K562 (cell line): ENCODE results near the gene SRPK3. TPM values are rescaled to one million over a fixed set of nuclear protein-coding genes. Genes with fewer than 3 reads are reported as not detected.

Experiments
- ATAC-seq: fragments of 200-7000 bp; cut with Tn5 transposase; 3 replicates; pipeline ENCODE4 v1.9.1; 2020; ENCODE audit warnings: moderate library complexity
- BruUV-seq: library from RNA; stranded (reverse); fragments of 400-500 nt; replicated peaks from 2 replicates; lab custom pipeline; 2021; lab: Mats Ljungman, UMichigan
- CTCF ChIA-PET: fragments of 300-600 bp; formaldehyde crosslinking; extraction: SDS; loops from one replicate; lab custom pipeline; 2021; ENCODE audit warnings: low intra/inter-chr PET ratio; lab: Yijun Ruan, JAX
- POLR2A ChIA-PET: fragments of 300-600, 350-650 bp; sonication (Branson Sonifier 250); formaldehyde crosslinking; extraction: SDS; loops from one replicate; lab custom pipeline; 2021; ENCODE audit warnings: antibody characterized with exemption, inconsistent platforms; lab: Yijun Ruan, JAX
- DNase-seq, 4 experiments: peaks; one replicate each; pipeline versions ENCODE4 v3.0.0 to v3.0.0-alpha.2; 2011 to 2018; ENCODE audit warnings: low spot score in 3 of 4, mixed read lengths in 3 of 4; ENCODE audit errors: extremely low read depth in 1 of 4
- FAIRE-seq: peaks from 2 replicates; lab custom pipeline; 2011; peaks lifted over from hg19 to GRCh38; lab: Jason Lieb, UNC
- H2AFZ ChIP-seq: 2 replicates; pipeline ENCODE4 v1.6.0; 2011; ENCODE audit warnings: low read depth, low read length, control low read depth, inconsistent platforms
- H3K27ac ChIP-seq: fragments of 200-600 bp; 3 replicates; pipeline ENCODE4 v1.8.0; 2011; ENCODE audit warnings: low read depth, mild to moderate bottlenecking, control low read depth, inconsistent platforms, low read length, moderate library complexity, mixed read lengths; ENCODE audit errors: extremely low read depth
- H3K27me3 ChIP-seq, 2 experiments: fragments of 300-600 bp in 1 of 2; 2 replicates in 1 of 2; 3 replicates in 1 of 2; pipeline versions ENCODE4 v1.6.0 to v1.8.0; 2011; ENCODE audit warnings: inconsistent platforms in 2 of 2, low read length in 2 of 2, mild to moderate bottlenecking in 1 of 2, mixed read lengths in 1 of 2, moderate library complexity in 1 of 2; ENCODE audit not compliant: control insufficient read depth in 2 of 2, insufficient read depth in 2 of 2
- H3K36me3 ChIP-seq: fragments of 300-600 bp; 3 replicates; pipeline ENCODE4 v1.8.0; 2011; ENCODE audit warnings: mild to moderate bottlenecking, low read length, inconsistent platforms; ENCODE audit not compliant: control insufficient read depth, insufficient read depth
- H3K4me1 ChIP-seq, 2 experiments: fragments of 200-600 bp in 1 of 2; replicated peaks in 1 of 2; 2 replicates in 1 of 2; 3 replicates in 1 of 2; pipeline versions ENCODE4 v1.5.1 to v1.8.0; 2011; ENCODE audit warnings: inconsistent platforms in 2 of 2, low read length in 2 of 2, mild to moderate bottlenecking in 1 of 2, mixed read lengths in 1 of 2, moderate library complexity in 1 of 2; ENCODE audit not compliant: control insufficient read depth in 2 of 2, insufficient read depth in 2 of 2
- H3K4me2 ChIP-seq: 2 replicates; pipeline ENCODE4 v1.6.1; 2011; ENCODE audit warnings: low read length, control low read depth, inconsistent platforms, mixed read lengths; ENCODE audit not compliant: insufficient read depth
- H3K4me3 ChIP-seq: fragments of 200-600 bp; sonication (generic), shearing (Covaris generic); 2 replicates; pipeline ENCODE4 v1.5.1; 2016; ENCODE audit warnings: control low read depth, inconsistent platforms
- H3K79me2 ChIP-seq: fragments of 200-600 bp; 3 replicates; pipeline ENCODE4 v1.8.0; 2011; ENCODE audit warnings: low read length, inconsistent platforms; ENCODE audit not compliant: control insufficient read depth, insufficient read depth
- H3K9ac ChIP-seq, 2 experiments: 2 replicates each; pipeline versions ENCODE4 v1.6.0 to v1.6.1; 2011; ENCODE audit warnings: low read depth in 2 of 2, low read length in 2 of 2, control low read depth in 1 of 2, inconsistent platforms in 1 of 2, mild to moderate bottlenecking in 1 of 2, mixed read lengths in 1 of 2; ENCODE audit not compliant: insufficient read depth in 1 of 2
- H3K9me1 ChIP-seq: one replicate; pipeline ENCODE4 v1.6.0; 2011; ENCODE audit warnings: inconsistent platforms, mild to moderate bottlenecking, low read length, moderate library complexity; ENCODE audit not compliant: control insufficient read depth, insufficient read depth
- H3K9me3 ChIP-seq: replicated peaks from 2 replicates; pipeline ENCODE4 v1.5.1; 2011; ENCODE audit warnings: low read depth, low read length, inconsistent platforms; ENCODE audit not compliant: control insufficient read depth, insufficient read depth
- H4K20me1 ChIP-seq: replicated peaks from 2 replicates; pipeline ENCODE4 v1.6.1; 2011; ENCODE audit warnings: low read length, inconsistent platforms, mixed read lengths; ENCODE audit not compliant: control insufficient read depth, insufficient read depth
- CREB3L1 ChIP-seq: fragments of 450-650 bp; IDR thresholded peaks from 2 replicates; pipeline ENCODE4 v1.6.1; 2014; ENCODE audit warnings: low read depth, mild to moderate bottlenecking, moderate library complexity, borderline replicate concordance
- ESRRA ChIP-seq: fragments of 450-650 bp; IDR thresholded peaks from 2 replicates; pipeline ENCODE4 v1.6.1; 2014; ENCODE audit warnings: low read depth, mild to moderate bottlenecking, moderate library complexity, borderline replicate concordance
- GABPA ChIP-seq: fragments of 200-800 bp; sonication (Bioruptor generic); conservative IDR thresholded peaks from 2 replicates; pipeline ENCODE4 v1.6.1; 2016; ENCODE audit warnings: low read depth, missing genetic modification characterization, missing compliant biosample characterization
- KLF16 ChIP-seq: IDR thresholded peaks from 2 replicates; pipeline ENCODE4 v1.6.1; 2016; ENCODE audit warnings: antibody characterized with exemption
- NR2C1 ChIP-seq, 2 experiments: fragments of 450-650 bp; IDR thresholded peaks; 2 replicates each; pipeline ENCODE4 v1.6.1; 2017; ENCODE audit warnings: mild to moderate bottlenecking in 2 of 2, antibody characterized with exemption in 1 of 2, inconsistent platforms in 1 of 2, missing compliant biosample characterization in 1 of 2, missing genetic modification characterization in 1 of 2
- NR2C2 ChIP-seq, 2 experiments: fragments of 200-800 bp in 1 of 2; sonication (Bioruptor generic) in 1 of 2; sonication (generic) in 1 of 2; formaldehyde crosslinking in 1 of 2; IDR thresholded peaks; 2 replicates each; pipeline versions ENCODE4 v1.6.1 to v1.8.0; 2016 to 2022; ENCODE audit warnings: mild to moderate bottlenecking in 1 of 2, missing compliant biosample characterization in 1 of 2, missing genetic modification characterization in 1 of 2, missing genetic modification reagents in 1 of 2
- NR3C1 ChIP-seq: sonication (generic); formaldehyde crosslinking; IDR thresholded peaks from 2 replicates; pipeline ENCODE4 v1.8.1; 2022; ENCODE audit warnings: missing genetic modification reagents
- PHF8 ChIP-seq: fragments of 200-600 bp; sonication (generic); IDR thresholded peaks from 2 replicates; pipeline ENCODE4 v1.6.1; 2012; ENCODE audit warnings: mixed run types, mild to moderate bottlenecking, inconsistent platforms, low read length, moderate library complexity, borderline replicate concordance
- RCOR1 ChIP-seq, 2 experiments: IDR thresholded peaks; 2 replicates each; pipeline ENCODE4 v1.6.1; 2012; ENCODE audit warnings: low read depth in 2 of 2, low read length in 2 of 2, borderline replicate concordance in 1 of 2, improper control_type of control experiment in 1 of 2
- SIN3A ChIP-seq, 2 experiments: fragments of 150-350 bp in 1 of 2; IDR thresholded peaks; 2 replicates each; pipeline ENCODE4 v1.6.1; 2011 to 2016; ENCODE audit warnings: borderline replicate concordance in 2 of 2, low read depth in 2 of 2, low read length in 2 of 2, mild to moderate bottlenecking in 2 of 2, moderate library complexity in 2 of 2; ENCODE audit not compliant: control insufficient read depth in 1 of 2
- SNRNP70 ChIP-seq: fragments of 200-400 bp; formaldehyde crosslinking; optimal IDR thresholded peaks from 2 replicates; pipeline ENCODE3; 2017; ENCODE audit warnings: low read depth, low read length
- TCFL5 ChIP-seq: fragments of 250-450 bp; sonication (Bioruptor Pico); conservative IDR thresholded peaks from 2 replicates; pipeline ENCODE4 v1.6.1; 2021; ENCODE audit warnings: mild to moderate bottlenecking, moderate library complexity, matching md5 sums
- TFAM ChIP-seq: fragments of 250-450 bp; sonication (Bioruptor Pico); conservative IDR thresholded peaks from 2 replicates; pipeline ENCODE4 v1.5.0; 2021; ENCODE audit warnings: mild to moderate bottlenecking, moderate library complexity
- ZBTB2 ChIP-seq: fragments of 450-650 bp; IDR thresholded peaks from 2 replicates; pipeline ENCODE4 v1.6.1; 2016; ENCODE audit warnings: antibody characterized with exemption
- ZNF165 ChIP-seq: fragments of 250-450 bp; sonication (Bioruptor Pico); IDR thresholded peaks from 2 replicates; pipeline ENCODE4 v1.4.0; 2020; ENCODE audit warnings: borderline replicate concordance
- ZNF212 ChIP-seq: fragments of 450-650 bp; formaldehyde crosslinking; IDR thresholded peaks from 2 replicates; pipeline ENCODE4 v1.4.0; 2020; ENCODE audit warnings: mild to moderate bottlenecking
- ZNF263 ChIP-seq: sonication (generic); formaldehyde crosslinking; IDR thresholded peaks from 2 replicates; pipeline ENCODE4 v1.8.0; 2022; ENCODE audit warnings: mild to moderate bottlenecking, missing genetic modification reagents, borderline replicate concordance
- ZNF316 ChIP-seq: fragments of 450-650 bp; IDR thresholded peaks from 2 replicates; pipeline ENCODE4 v1.6.1; 2016
- WGBS: fragments of 100-300 bp; shearing (Covaris generic); methylation state at CpG from one replicate; pipeline ENCODE4 v1.1.6; 2016; ENCODE audit warnings: low coverage, mixed read lengths; ENCODE audit not compliant: insufficient coverage; ENCODE audit errors: missing lambda C conversion rate; 5-methylcytosine and 5-hydroxymethylcytosine counted together
- in situ Hi-C: fragments of 300-500 bp; cut with MboI; formaldehyde crosslinking; loops from 4 replicates; pipeline ENCODE4 v1.15.0; 2018; ENCODE audit warnings: inconsistent platforms, mixed read lengths
- intact Hi-C: fragments of 100-400 bp; cut with micrococcal nuclease; formaldehyde crosslinking; loops from 2 replicates; pipeline ENCODE4 v1.14.2; 2022
- polyA plus RNA-seq, 8 experiments: library from polyadenylated mRNA; depleted of rRNA in 4 of 8; stranded (reverse) in 5 of 8; unstranded in 3 of 8; fragments of >200 nt; fragmentation: Nextera tagmentation in 2 of 8; fragmentation: Illumina TruSeq in 1 of 8; extraction: Ambion mirVana in 2 of 8; extraction: Trizol in 1 of 8; gene quantifications; 2 replicates each; pipeline versions ENCODE4 v1.2.1 to v1.2.3, GENCODE V29; 2011 to 2014; ENCODE audit warnings: inconsistent platforms in 1 of 8, missing spikeins in 1 of 8
- total RNA-seq, 7 experiments: library from RNA; depleted of rRNA in 6 of 7; stranded (reverse); fragments of >200 nt in 6 of 7; fragmentation: Illumina TruSeq in 2 of 7; extraction: Trizol in 2 of 7; gene quantifications; 2 replicates each; pipeline versions ENCODE4 v1.2.1 to v1.2.3, GENCODE V29; 2011 to 2021; ENCODE audit warnings: low replicate concordance in 1 of 7

SRPK3 gene
- total and polyA plus RNA-seq, 9 of the 15 experiments (the other 6 are each of a cell fraction or from before 2014, with no cell fraction given): 0.01 to 0.09 (median 0.04) TPM; not detected in 2

- no peaks in the 10 kb centered on the region; the same call in 1 of the 2 replicates for H4K20me1 ChIP-seq
- peak overlapping the region; percentile 90 for H3K4me2 ChIP-seq
- FAIRE-seq (no peak), ATAC-seq (peak; percentile 31), DNase-seq (peak in 3 of 4 experiments; percentile 24 to 65 (median 28))
- H3K36me3 ChIP-seq: peaks cover 66% of the 10 kb centered on the region; the same call in 2 of the 3 replicates
- peak overlapping the region; percentile 98; the same call in 1 of the 2 replicates for H2AFZ ChIP-seq
- in situ Hi-C loops (no loop called here), intact Hi-C loops (no loop called here)
- peaks cover 61% of the 10 kb centered on the region for H3K79me2 ChIP-seq
- peak overlapping the region; percentile 93 to 100 for H3K9ac ChIP-seq
- peak overlapping the region; percentile 96 for H3K27ac ChIP-seq
- BruUV-seq: no TSS peak
- CTCF ChIA-PET: no interaction called here
- H3K9me3 ChIP-seq: no peaks in the 10 kb centered on the region
- H3K9me1 ChIP-seq: peaks cover 3% of the 10 kb centered on the region
- H3K27me3 ChIP-seq: no peaks in the 10 kb centered on the region
- peak overlapping the region; percentile 78 for H3K4me3 ChIP-seq
- POLR2A ChIA-PET: interaction anchor here (0.5 to 1.5 kb wide), 4 partner anchors 9 to 85 kb away, joined by 3 read pairs; no protein-coding TSS in a partner anchor
- WGBS: 0% methylated on average over 4 of the region's 7 CpGs
- peaks cover 33 to 68% of the 10 kb centered on the region in 2 experiments for H3K4me1 ChIP-seq
- TF ChIP-seq ESRRA: peak; percentile 56; the same call in 1 of the 2 replicates
- TF ChIP-seq ZNF316: no peak
- TF ChIP-seq RCOR1 (IDR thresholded peaks at IDR 0.05; ENCODE audit: borderline replicate concordance in 1 of 2, low read depth in 2 of 2, low read length in 2 of 2): no peak
- no peak for TF ChIP-seq ZNF212 (CRISPR knock-in tag)
- TF ChIP-seq TFAM: no peak
- no peak for TF ChIP-seq KLF16
- TF ChIP-seq SNRNP70: no peak
- no peak for TF ChIP-seq NR2C2 (CRISPR knock-in tag; IDR thresholded peaks at IDR 0.05)
- peak; percentile 80 for TF ChIP-seq NR2C2 (tag; IDR thresholded peaks at IDR 0.05)
- no peak for TF ChIP-seq PHF8
- TF ChIP-seq NR3C1 (CRISPR knock-in tag): no peak
- no peak for TF ChIP-seq TCFL5
- TF ChIP-seq GABPA (tag): no peak
- peak; percentile 67 for TF ChIP-seq NR2C1 (IDR thresholded peaks at IDR 0.05)
- TF ChIP-seq NR2C1 (tag; IDR thresholded peaks at IDR 0.05): peak; percentile 75
- no peak for TF ChIP-seq ZNF165
- TF ChIP-seq ZNF263: no peak
- TF ChIP-seq CREB3L1: peak; percentile 53; the same call in 1 of the 2 replicates
- no peak for TF ChIP-seq ZBTB2
- peak in 1 of 2 experiments; percentile 11; a peak in 1 of 4 replicates for TF ChIP-seq SIN3A (IDR thresholded peaks at IDR 0.05; ENCODE audit: borderline replicate concordance in 2 of 2, control insufficient read depth in 1 of 2, low read depth in 2 of 2, low read length in 2 of 2)
Measured at GRCh38 chrX:153793291-153793690, 12.4 kb downstream of the SRPK3 start.
